Measurements from ENCODE around the gene AGA. TPM values are rescaled to one million over a fixed set of nuclear protein-coding genes. Genes with fewer than 3 reads are reported as not detected.

The AGA gene
- total RNA-seq, 1 experiment from 2014 or later = 7.6 TPM

DNA sequence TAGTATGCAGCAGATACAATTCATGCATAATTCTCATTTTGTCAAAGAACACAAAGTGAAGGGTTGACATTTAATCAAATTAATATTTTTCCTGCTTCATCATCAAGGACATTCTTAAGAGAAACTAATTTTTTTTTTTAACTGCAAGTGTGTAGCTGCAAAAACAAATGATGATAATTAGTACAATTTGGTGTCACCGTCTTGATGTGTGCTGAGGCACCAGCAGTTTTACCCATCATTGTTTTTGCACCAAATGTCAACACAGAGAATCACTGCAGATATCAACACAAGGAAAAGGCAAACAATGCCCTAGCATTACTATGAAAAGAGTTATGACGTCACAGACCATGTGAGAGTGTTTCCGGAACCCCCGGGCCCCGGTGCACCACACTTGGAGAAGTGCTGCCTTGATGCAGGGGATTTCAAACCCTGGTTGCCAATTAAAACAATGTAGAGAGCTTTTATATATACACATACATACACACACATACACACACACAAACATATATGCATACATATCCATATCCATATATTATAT lies 55.9 kb downstream of the AGA start:
- H3K27ac ChIP-seq (ENCODE audit: low read depth, low read length) = no peak overlapping the region
- ChIA-PET POLR2A (interaction anchor here (0.9 kb wide), 1 partner anchor 11 kb away, joined by 3 read pairs; no protein-coding TSS in a partner anchor), RAD21 (ENCODE audit: low non-redundant PET in 1 of 2, low total read pairs in 2 of 2, uncharacterized antibody in 2 of 2, unreplicated experiment in 2 of 2) (interaction anchor here in 1 of 2 experiments (0.7 kb wide), 1 partner anchor 48 kb away, joined by 5 read pairs; no protein-coding TSS in a partner anchor), CTCF (no interaction called here)
- H3K4me1 ChIP-seq (ENCODE audit: control insufficient read depth in 1 of 2, insufficient read depth in 2 of 2, low read length in 2 of 2) = no peaks in the 10 kb centered on the region
- no peak overlapping the region for H3K4me3 ChIP-seq (replicated peaks in 1 of 2; ENCODE audit: low read depth in 1 of 2, low read length in 2 of 2)
- no peaks in the 10 kb centered on the region for H3K36me3 ChIP-seq (ENCODE audit: control insufficient read depth in 1 of 2, insufficient read depth in 2 of 2, low read length in 2 of 2)
- H3K9me2 ChIP-seq (ENCODE audit: insufficient read depth) = no peaks in the 10 kb centered on the region
- H3K4me2 ChIP-seq (ENCODE audit: low read length) = no peak overlapping the region
- H3K79me2 ChIP-seq (ENCODE audit: insufficient read depth, low read length) = no peaks in the 10 kb centered on the region
- H3K9me3 ChIP-seq (ENCODE audit: control insufficient read depth in 1 of 2, insufficient read depth in 1 of 2, low read depth in 1 of 2, low read length in 2 of 2) = no peaks in the 10 kb centered on the region
- H2AFZ ChIP-seq (ENCODE audit: low read depth, low read length, poor library complexity, severe bottlenecking) = no peak overlapping the region
- DNase-seq (ENCODE audit: low read depth, low spot score) (no peak), ATAC-seq (no peak)
- no TSS peak for BruUV-seq (replicated peaks)
- H3K9ac ChIP-seq (ENCODE audit: low read length) = no peak overlapping the region
- intact Hi-C loops (cut with micrococcal nuclease) = no loop called here
- no peak for TF ChIP-seq SRF (IDR thresholded peaks at IDR 0.05; ENCODE audit: low read depth)
- no peak for TF ChIP-seq RAD21 (IDR thresholded peaks at IDR 0.05; ENCODE audit: low read depth)
- TF ChIP-seq EZH2phosphoT487 (IDR thresholded peaks at IDR 0.05; ENCODE audit: borderline replicate concordance) = no peak
- TF ChIP-seq JUND (IDR thresholded peaks at IDR 0.05) = no peak
- TF ChIP-seq CBX3 (IDR thresholded peaks at IDR 0.05; ENCODE audit: low read depth) = no peak
- no peak for TF ChIP-seq ELF1 (IDR thresholded peaks at IDR 0.05; ENCODE audit: borderline replicate concordance, low read depth)
- TF ChIP-seq EZH2 (IDR thresholded peaks at IDR 0.05) = no peak
- TF ChIP-seq, protein P1, sequence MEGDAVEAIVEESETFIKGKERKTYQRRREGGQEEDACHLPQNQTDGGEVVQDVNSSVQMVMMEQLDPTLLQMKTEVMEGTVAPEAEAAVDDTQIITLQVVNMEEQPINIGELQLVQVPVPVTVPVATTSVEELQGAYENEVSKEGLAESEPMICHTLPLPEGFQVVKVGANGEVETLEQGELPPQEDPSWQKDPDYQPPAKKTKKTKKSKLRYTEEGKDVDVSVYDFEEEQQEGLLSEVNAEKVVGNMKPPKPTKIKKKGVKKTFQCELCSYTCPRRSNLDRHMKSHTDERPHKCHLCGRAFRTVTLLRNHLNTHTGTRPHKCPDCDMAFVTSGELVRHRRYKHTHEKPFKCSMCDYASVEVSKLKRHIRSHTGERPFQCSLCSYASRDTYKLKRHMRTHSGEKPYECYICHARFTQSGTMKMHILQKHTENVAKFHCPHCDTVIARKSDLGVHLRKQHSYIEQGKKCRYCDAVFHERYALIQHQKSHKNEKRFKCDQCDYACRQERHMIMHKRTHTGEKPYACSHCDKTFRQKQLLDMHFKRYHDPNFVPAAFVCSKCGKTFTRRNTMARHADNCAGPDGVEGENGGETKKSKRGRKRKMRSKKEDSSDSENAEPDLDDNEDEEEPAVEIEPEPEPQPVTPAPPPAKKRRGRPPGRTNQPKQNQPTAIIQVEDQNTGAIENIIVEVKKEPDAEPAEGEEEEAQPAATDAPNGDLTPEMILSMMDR (IDR thresholded peaks at IDR 0.05 in 2 of 3, conservative IDR thresholded peaks at IDR 0.05 in 1 of 3; ENCODE audit: borderline replicate concordance in 1 of 3, insufficient read depth in 1 of 3, low read depth in 2 of 3, low read length in 2 of 3) = no peak
- TF ChIP-seq ZNF274 (IDR thresholded peaks at IDR 0.05; ENCODE audit: low read depth, low read length) = no peak
- TF ChIP-seq YY1 (IDR thresholded peaks at IDR 0.05; ENCODE audit: extremely low read depth, insufficient replicate concordance, low read depth, low read length) = no peak
- no peak for TF ChIP-seq POLR2AphosphoS5 (IDR thresholded peaks at IDR 0.05; ENCODE audit: low read depth, low read length)
- TF ChIP-seq FOSL1 (IDR thresholded peaks at IDR 0.05; ENCODE audit: low read depth) = no peak
- TF ChIP-seq SIN3A (IDR thresholded peaks at IDR 0.05; ENCODE audit: low read depth) = no peak
- H4K20me1 ChIP-seq (ENCODE audit: insufficient read depth) = no peaks in the 10 kb centered on the region
- H3K27me3 ChIP-seq (ENCODE audit: insufficient read depth, low read length) = no peaks in the 10 kb centered on the region
